Caco-2 (cell line): ENCODE data around the gene NALF2. TPM values are rescaled to one million over a fixed set of nuclear protein-coding genes. Genes with fewer than 3 reads are reported as not detected.

ENCODE experiments used
- BruUV-seq: library from RNA; stranded (reverse); fragments of 400-500 nt; replicated peaks from 2 replicates; lab custom pipeline; 2021; lab: Mats Ljungman, UMichigan
- CTCF ChIA-PET: fragments of 300-600 bp; sonication (Branson Sonifier 250); formaldehyde crosslinking; loops from one replicate; lab custom pipeline; 2022; ENCODE audit warnings: antibody characterized with exemption; lab: Charles Lee
- POLR2A ChIA-PET: fragments of 300-600 bp; sonication (Branson Sonifier 250); formaldehyde crosslinking; loops from one replicate; lab custom pipeline; 2022; ENCODE audit warnings: antibody characterized with exemption; lab: Charles Lee
- DNase-seq, 2 experiments: peaks; one replicate each; pipeline versions ENCODE4 v3.0.0 to v3.0.0-alpha.2; 2020 to 2022
- H3K27me3 ChIP-seq: replicated peaks from 2 replicates; pipeline ENCODE4 v1.6.0; 2011; ENCODE audit warnings: low read length; ENCODE audit not compliant: control insufficient read depth, insufficient read depth
- H3K36me3 ChIP-seq: 2 replicates; pipeline ENCODE4 v1.5.1; 2011; ENCODE audit warnings: low read length; ENCODE audit not compliant: control insufficient read depth, insufficient read depth
- H3K4me1 ChIP-seq: fragments of 250-450 bp; sonication (Bioruptor Pico); 2 replicates; pipeline ENCODE4 v1.5.1; 2020; ENCODE audit warnings: mild to moderate bottlenecking
- H3K4me3 ChIP-seq: 2 replicates; pipeline ENCODE4 v1.5.1; 2011; ENCODE audit warnings: low read depth, mild to moderate bottlenecking, control low read depth, low read length
- H3K9me3 ChIP-seq: fragments of 250-450 bp; sonication (Bioruptor Pico); 2 replicates; pipeline ENCODE4 v1.5.1; 2020; ENCODE audit warnings: mild to moderate bottlenecking, moderate library complexity
- H3K27ac Mint-ChIP-seq: one replicate; pipeline ENCODE4 v1.8.0; 2022; ENCODE audit warnings: mixed read lengths; ENCODE audit not compliant: unreplicated experiment
- H3K27me3 Mint-ChIP-seq: one replicate; pipeline ENCODE4 v1.8.0; 2022; ENCODE audit warnings: mixed read lengths; ENCODE audit not compliant: insufficient read depth, unreplicated experiment
- H3K36me3 Mint-ChIP-seq: one replicate; pipeline ENCODE4 v1.8.0; 2022; ENCODE audit warnings: mild to moderate bottlenecking, mixed read lengths; ENCODE audit not compliant: insufficient read depth, unreplicated experiment
- H3K4me1 Mint-ChIP-seq: one replicate; pipeline ENCODE4 v1.8.0; 2022; ENCODE audit warnings: low read depth, mixed read lengths; ENCODE audit not compliant: unreplicated experiment
- H3K4me3 Mint-ChIP-seq: one replicate; pipeline ENCODE4 v1.8.0; 2022; ENCODE audit warnings: mild to moderate bottlenecking, moderate library complexity, mixed read lengths; ENCODE audit not compliant: unreplicated experiment
- H3K9me3 Mint-ChIP-seq: one replicate; pipeline ENCODE4 v1.8.0; 2022; ENCODE audit warnings: mixed read lengths; ENCODE audit not compliant: unreplicated experiment
- CTCF ChIP-seq, 2 experiments: fragments of 200-600 bp in 1 of 2; IDR thresholded peaks; 1 replicate in 1 of 2; 2 replicates in 1 of 2; pipeline versions ENCODE4 v1.5.1 to v1.8.0; 2011 to 2022; ENCODE audit warnings: antibody characterized with exemption in 1 of 2, control low read depth in 1 of 2, inconsistent platforms in 1 of 2, low read depth in 1 of 2, low read length in 1 of 2, mild to moderate bottlenecking in 1 of 2, moderate library complexity in 1 of 2; ENCODE audit not compliant: insufficient read depth in 1 of 2, severe bottlenecking in 1 of 2, unreplicated experiment in 1 of 2
- intact Hi-C: fragments of 100-400 bp; cut with micrococcal nuclease; formaldehyde crosslinking; loops from one replicate; pipeline ENCODE4 v1.10.0; 2022; ENCODE audit not compliant: unreplicated experiment
- total RNA-seq: library from RNA; stranded (reverse); gene quantifications from 2 replicates; pipeline ENCODE4 v1.2.3, GENCODE V29; 2022

The NALF2 gene
- total RNA-seq, 1 experiment from 2014 or later: 3.1 TPM

GRCh38 chrX:69507500-69507789 is 3.3 kb downstream of the NALF2 start:
- Histone ChIP-seq H3K36me3 (no peaks in the 10 kb centered on the region), H3K27me3 (no peaks in the 10 kb centered on the region), H3K4me1 (no peaks in the 10 kb centered on the region), H3K4me3 (no peak overlapping the region), H3K9me3 (no peaks in the 10 kb centered on the region)
- intact Hi-C loops: no loop called here
- no TSS peak for BruUV-seq
- POLR2A ChIA-PET: no interaction called here
- no peak for DNase-seq
- CTCF ChIA-PET: no interaction called here
- no peak for TF ChIP-seq CTCF (IDR thresholded peaks at IDR 0.05; ENCODE audit: insufficient read depth in 1 of 2, low read depth in 1 of 2, low read length in 1 of 2, severe bottlenecking in 1 of 2, unreplicated experiment in 1 of 2)
- H3K36me3 Mint-ChIP-seq: no peaks in the 10 kb centered on the region
- no peak overlapping the region for H3K27ac Mint-ChIP-seq
- no peaks in the 10 kb centered on the region for H3K27me3 Mint-ChIP-seq
- H3K4me1 Mint-ChIP-seq: no peaks in the 10 kb centered on the region
- H3K9me3 Mint-ChIP-seq: no peaks in the 10 kb centered on the region
- no peak overlapping the region for H3K4me3 Mint-ChIP-seq

GRCh38 chrX:69508610-69509009 is 4.5 kb downstream of the NALF2 start:
- POLR2A ChIA-PET: no interaction called here
- H3K4me3 ChIP-seq: no peak overlapping the region
- no TSS peak for BruUV-seq
- H3K9me3 ChIP-seq: no peaks in the 10 kb centered on the region
- Mint-ChIP-seq H3K36me3 (no peaks in the 10 kb centered on the region), H3K4me1 (no peaks in the 10 kb centered on the region), H3K27ac (no peak overlapping the region), H3K9me3 (no peaks in the 10 kb centered on the region), H3K4me3 (no peak overlapping the region), H3K27me3 (no peaks in the 10 kb centered on the region)
- no peaks in the 10 kb centered on the region for H3K27me3 ChIP-seq
- CTCF ChIA-PET: interaction anchor here (0.7 kb wide), 1 partner anchor 1639 kb away, joined by 3 read pairs; no protein-coding TSS in a partner anchor
- intact Hi-C loops: no loop called here
- H3K36me3 ChIP-seq: no peaks in the 10 kb centered on the region
- no peaks in the 10 kb centered on the region for H3K4me1 ChIP-seq
- TF ChIP-seq CTCF (IDR thresholded peaks at IDR 0.05; ENCODE audit: insufficient read depth in 1 of 2, low read depth in 1 of 2, low read length in 1 of 2, severe bottlenecking in 1 of 2, unreplicated experiment in 1 of 2): no peak
- no peak for DNase-seq

- Histone ChIP-seq H3K36me3 (no peaks in the 10 kb centered on the region), H3K4me1 (no peaks in the 10 kb centered on the region), H3K9me3 (no peaks in the 10 kb centered on the region), H3K27me3 (no peaks in the 10 kb centered on the region), H3K4me3 (no peak overlapping the region)
- TF ChIP-seq CTCF (IDR thresholded peaks at IDR 0.05; ENCODE audit: insufficient read depth in 1 of 2, low read depth in 1 of 2, low read length in 1 of 2, severe bottlenecking in 1 of 2, unreplicated experiment in 1 of 2): no peak
- H3K36me3 Mint-ChIP-seq: no peaks in the 10 kb centered on the region
- no peaks in the 10 kb centered on the region for H3K9me3 Mint-ChIP-seq
- ChIA-PET POLR2A (no interaction called here), CTCF (no interaction called here)
- no peaks in the 10 kb centered on the region for H3K27me3 Mint-ChIP-seq
- no peak for DNase-seq
- H3K27ac Mint-ChIP-seq: no peak overlapping the region
- BruUV-seq: no TSS peak
- intact Hi-C loops: no loop called here
- no peaks in the 10 kb centered on the region for H3K4me1 Mint-ChIP-seq
- H3K4me3 Mint-ChIP-seq: no peak overlapping the region
Measured at GRCh38 chrX:69510137-69510715, 6.1 kb downstream of the NALF2 start.
